Measurements from ENCODE around the gene ASPDH.
A peak's percentile ranks its signal among the peaks of the same experiment; 100 is the strongest.

ASPDH gene

DNA sequence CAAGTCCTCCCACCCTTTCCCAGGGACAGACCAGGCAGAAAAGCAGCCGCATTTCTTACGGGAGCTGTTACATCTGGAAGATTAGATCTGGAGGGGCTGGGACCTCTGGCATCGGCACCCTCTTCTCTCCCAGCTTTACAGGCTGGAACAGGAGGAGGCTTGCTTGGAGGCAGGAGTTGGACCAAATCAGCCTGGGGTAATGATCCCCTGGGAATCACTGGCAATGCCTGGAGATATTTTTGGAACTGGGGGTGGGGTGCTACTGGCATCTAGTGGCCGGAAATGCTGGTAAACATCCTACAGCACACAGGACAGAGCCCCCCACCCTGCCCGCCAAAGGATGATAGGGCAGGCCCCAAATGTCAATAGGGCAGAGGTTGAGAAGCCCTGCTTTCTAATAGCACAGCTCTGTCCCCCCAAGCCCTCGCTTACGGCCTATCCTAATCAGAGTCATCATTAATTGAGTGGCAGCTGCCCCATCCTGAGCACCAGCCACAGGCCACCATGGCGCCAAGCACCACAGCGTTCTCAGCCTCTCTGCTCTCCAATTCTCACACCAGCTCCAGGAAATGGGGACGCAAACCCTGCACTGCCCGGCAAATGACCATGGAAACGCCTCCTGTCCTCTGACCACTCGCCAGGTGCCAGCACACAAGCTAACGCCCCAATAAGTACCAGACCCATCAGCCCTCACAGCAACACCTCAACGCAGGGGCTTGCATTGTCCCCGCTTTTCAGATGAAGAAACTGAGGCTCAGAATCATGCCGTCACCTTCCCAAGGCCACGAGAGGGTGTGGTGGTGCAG, 33.9 kb upstream of the ASPDH start:
- no peak for DNase-seq (ENCODE audit: low read depth, low spot score)
- no peaks in the 10 kb centered on the region; the same call in 1 of the 2 replicates for H3K36me3 ChIP-seq (ENCODE audit: control insufficient read depth, insufficient read depth, low read length)
- H3K27me3 ChIP-seq (ENCODE audit: control insufficient read depth, insufficient read depth, low read length), result no peaks in the 10 kb centered on the region
- H3K4me1 ChIP-seq (ENCODE audit: control insufficient read depth, insufficient read depth, low read length), result no peaks in the 10 kb centered on the region
- H3K27ac ChIP-seq (ENCODE audit: low read length), result no peak overlapping the region
- no peak overlapping the region for H3K4me3 ChIP-seq (ENCODE audit: low read length)
- peaks cover 17% of the 10 kb centered on the region for H3K9me3 ChIP-seq (ENCODE audit: control insufficient read depth, insufficient read depth, low read length)
- no CpG with 5 or more reads among the region's 18 CpGs for WGBS (ENCODE audit: insufficient coverage, insufficient read length)

DNA sequence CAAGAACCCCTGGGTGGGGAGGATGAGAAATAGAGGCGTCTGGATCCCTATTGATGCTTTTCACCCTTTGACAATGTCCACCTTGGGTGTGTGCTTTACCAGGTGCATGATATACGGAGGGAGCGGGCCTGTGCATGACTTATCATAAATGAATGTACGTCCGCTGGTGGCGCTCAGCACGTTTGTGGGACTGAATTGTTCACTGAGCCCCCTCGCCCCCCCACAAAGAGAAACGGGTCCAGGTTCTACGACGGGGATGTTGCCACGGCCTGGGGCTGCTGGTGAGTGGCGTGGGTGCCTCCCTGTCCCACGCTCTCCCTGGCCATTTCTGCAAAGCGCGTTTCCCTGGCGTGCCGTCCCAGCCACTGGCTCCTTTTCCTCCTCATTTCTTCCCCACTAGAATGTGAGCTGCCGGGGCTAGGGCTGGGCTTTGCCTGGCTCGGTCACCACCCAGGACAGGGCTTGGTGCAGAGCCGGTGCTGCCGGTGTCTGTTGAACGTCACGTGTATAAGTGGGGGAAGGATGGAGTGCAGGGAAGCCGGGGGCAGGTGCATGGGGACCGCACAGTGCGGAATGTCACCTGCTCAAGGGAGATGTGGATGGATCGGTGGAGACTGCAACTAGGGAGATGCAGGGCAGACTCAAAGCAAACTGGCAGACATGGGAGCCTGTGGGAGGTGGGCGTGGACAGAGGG, 33.0 kb upstream of the ASPDH start:
- H3K4me3 ChIP-seq (ENCODE audit: low read length), result no peak overlapping the region
- H3K36me3 ChIP-seq (ENCODE audit: control insufficient read depth, insufficient read depth, low read length), result no peaks in the 10 kb centered on the region; the same call in 1 of the 2 replicates
- no peaks in the 10 kb centered on the region for H3K27me3 ChIP-seq (ENCODE audit: control insufficient read depth, insufficient read depth, low read length)
- DNase-seq (ENCODE audit: low read depth, low spot score), result no peak
- no CpG with 5 or more reads among the region's 29 CpGs for WGBS (ENCODE audit: insufficient coverage, insufficient read length)
- H3K27ac ChIP-seq (ENCODE audit: low read length), result no peak overlapping the region
- H3K4me1 ChIP-seq (ENCODE audit: control insufficient read depth, insufficient read depth, low read length), result no peaks in the 10 kb centered on the region
- H3K9me3 ChIP-seq (ENCODE audit: control insufficient read depth, insufficient read depth, low read length), result peaks cover 20% of the 10 kb centered on the region

DNA sequence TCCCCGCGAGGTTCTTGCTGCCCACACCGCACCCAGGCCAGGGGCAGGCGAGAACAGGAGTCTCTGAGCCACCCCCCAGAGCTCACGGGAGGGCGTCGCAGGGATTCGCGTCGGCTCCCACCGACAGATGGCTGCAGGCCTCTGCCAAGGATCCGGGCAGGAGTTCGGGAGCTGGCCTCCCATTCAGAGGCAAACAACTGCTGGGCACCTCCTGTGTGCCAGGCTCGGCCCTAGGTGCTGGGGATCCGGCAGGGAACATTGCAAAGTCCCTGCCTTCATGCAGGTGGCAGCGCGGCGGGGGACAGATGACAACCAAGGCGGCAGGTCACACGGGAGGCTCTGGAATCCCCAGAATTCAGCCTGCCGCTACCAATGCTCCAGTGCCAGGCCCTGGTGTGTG, 29.2 kb upstream of the ASPDH start:
- DNase-seq (ENCODE audit: low read depth, low spot score), result no peak
- WGBS (ENCODE audit: insufficient coverage, insufficient read length), result no CpG with 5 or more reads among the region's 21 CpGs
- Histone ChIP-seq H3K4me1 (ENCODE audit: control insufficient read depth, insufficient read depth, low read length) (no peaks in the 10 kb centered on the region), H3K4me3 (ENCODE audit: low read length) (no peak overlapping the region), H3K9me3 (ENCODE audit: control insufficient read depth, insufficient read depth, low read length) (peaks cover 16% of the 10 kb centered on the region), H3K27ac (ENCODE audit: low read length) (no peak overlapping the region), H3K27me3 (ENCODE audit: control insufficient read depth, insufficient read depth, low read length) (no peaks in the 10 kb centered on the region), H3K36me3 (ENCODE audit: control insufficient read depth, insufficient read depth, low read length) (no peaks in the 10 kb centered on the region; the same call in 1 of the 2 replicates)

DNA sequence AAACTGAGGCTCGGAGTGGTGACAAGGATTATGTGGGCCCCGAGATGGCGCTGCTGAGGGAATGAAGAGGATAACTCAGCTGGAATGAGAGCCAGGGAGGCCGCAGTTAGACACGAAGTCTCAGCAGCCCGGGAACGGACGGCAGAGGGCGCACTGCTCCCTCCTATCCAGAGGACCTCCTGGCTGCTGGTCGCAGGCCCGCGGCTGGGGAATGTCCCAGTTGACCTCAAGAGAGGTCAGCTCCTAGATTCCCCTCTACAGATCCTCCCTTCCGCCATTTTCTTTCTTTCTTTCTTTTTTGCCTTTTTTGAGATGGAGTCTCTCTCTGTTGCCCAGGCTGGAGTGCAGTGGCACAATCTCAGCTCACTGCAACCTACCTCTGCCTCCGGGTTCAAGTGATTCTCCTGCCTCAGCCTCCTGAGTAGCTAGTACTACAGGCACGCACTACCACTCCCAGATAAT, 24.1 kb upstream of the ASPDH start:
- Histone ChIP-seq H3K36me3 (ENCODE audit: control insufficient read depth, insufficient read depth, low read length) (no peaks in the 10 kb centered on the region), H3K4me3 (ENCODE audit: low read length) (no peak overlapping the region), H3K9me3 (ENCODE audit: control insufficient read depth, insufficient read depth, low read length) (peaks cover 22% of the 10 kb centered on the region), H3K4me1 (ENCODE audit: control insufficient read depth, insufficient read depth, low read length) (no peaks in the 10 kb centered on the region), H3K27me3 (ENCODE audit: control insufficient read depth, insufficient read depth, low read length) (no peaks in the 10 kb centered on the region), H3K27ac (ENCODE audit: low read length) (no peak overlapping the region)
- no CpG with 5 or more reads among the region's 15 CpGs for WGBS (ENCODE audit: insufficient coverage, insufficient read length)
- peak; percentile 35 for DNase-seq (ENCODE audit: low read depth, low spot score)

DNA sequence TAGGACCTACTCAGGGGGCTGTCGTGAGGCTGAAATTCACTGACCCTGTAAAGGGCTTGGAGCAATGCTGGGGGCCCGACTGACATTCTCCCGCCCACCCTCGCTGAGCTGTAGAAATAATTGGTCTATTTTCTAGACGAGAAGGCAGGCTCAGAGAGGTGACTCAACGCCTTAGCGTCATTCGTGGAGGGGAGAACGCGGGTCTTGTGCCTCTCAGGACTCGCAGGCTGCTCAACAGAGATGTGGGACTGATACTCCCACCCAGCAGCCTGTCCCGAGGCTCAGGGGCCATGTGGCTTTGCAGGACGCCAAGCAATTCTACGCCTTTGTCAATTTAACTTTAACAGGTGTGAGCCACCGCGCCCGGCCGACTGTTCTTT, 23.6 kb upstream of the ASPDH start:
- H3K27me3 ChIP-seq (ENCODE audit: control insufficient read depth, insufficient read depth, low read length), result no peaks in the 10 kb centered on the region
- H3K9me3 ChIP-seq (ENCODE audit: control insufficient read depth, insufficient read depth, low read length), result peaks cover 24% of the 10 kb centered on the region
- no peak overlapping the region for H3K27ac ChIP-seq (ENCODE audit: low read length)
- H3K4me3 ChIP-seq (ENCODE audit: low read length), result no peak overlapping the region
- no peaks in the 10 kb centered on the region for H3K36me3 ChIP-seq (ENCODE audit: control insufficient read depth, insufficient read depth, low read length)
- no peaks in the 10 kb centered on the region for H3K4me1 ChIP-seq (ENCODE audit: control insufficient read depth, insufficient read depth, low read length)
- WGBS (ENCODE audit: insufficient coverage, insufficient read length), result no CpG with 5 or more reads among the region's 18 CpGs
- DNase-seq (ENCODE audit: low read depth, low spot score), result no peak

DNA sequence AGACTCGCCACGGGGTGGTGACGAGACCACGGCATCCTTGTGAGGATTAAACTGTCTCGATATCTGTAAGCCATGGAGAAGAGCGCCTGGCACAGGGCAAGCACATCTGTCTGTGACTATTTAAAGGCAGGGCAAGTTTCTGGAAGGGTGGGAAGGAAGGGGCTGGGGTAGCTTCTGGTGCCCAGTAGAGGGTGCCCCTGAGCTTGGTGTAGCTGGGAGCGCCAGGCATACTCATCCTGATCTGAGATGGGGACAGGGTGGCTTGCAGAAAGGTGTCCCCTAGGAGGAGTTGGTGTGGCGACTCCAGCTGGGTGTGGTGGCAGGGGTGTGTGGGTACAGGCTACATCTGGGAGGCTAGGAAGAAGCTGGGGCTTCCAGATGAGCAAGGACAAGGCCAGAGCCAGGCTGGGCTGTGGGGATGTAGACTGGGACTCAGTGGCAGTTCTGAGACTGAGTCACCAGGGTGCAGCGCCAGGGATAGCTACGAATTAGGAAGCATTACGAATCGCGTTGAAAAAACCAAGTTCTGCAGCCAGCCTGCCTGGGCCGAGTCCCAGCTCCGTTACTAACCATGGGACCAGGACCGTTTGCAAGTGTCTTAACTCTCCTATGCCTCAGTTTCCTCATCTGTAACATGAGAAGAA, 23.1 kb upstream of the ASPDH start:
- no peaks in the 10 kb centered on the region for H3K27me3 ChIP-seq (ENCODE audit: control insufficient read depth, insufficient read depth, low read length)
- no peak overlapping the region for H3K4me3 ChIP-seq (ENCODE audit: low read length)
- H3K4me1 ChIP-seq (ENCODE audit: control insufficient read depth, insufficient read depth, low read length), result no peaks in the 10 kb centered on the region
- peaks cover 21% of the 10 kb centered on the region for H3K9me3 ChIP-seq (ENCODE audit: control insufficient read depth, insufficient read depth, low read length)
- H3K36me3 ChIP-seq (ENCODE audit: control insufficient read depth, insufficient read depth, low read length), result no peaks in the 10 kb centered on the region
- WGBS (ENCODE audit: insufficient coverage, insufficient read length), result no CpG with 5 or more reads among the region's 16 CpGs
- no peak overlapping the region for H3K27ac ChIP-seq (ENCODE audit: low read length)
- DNase-seq (ENCODE audit: low read depth, low spot score), result no peak

DNA sequence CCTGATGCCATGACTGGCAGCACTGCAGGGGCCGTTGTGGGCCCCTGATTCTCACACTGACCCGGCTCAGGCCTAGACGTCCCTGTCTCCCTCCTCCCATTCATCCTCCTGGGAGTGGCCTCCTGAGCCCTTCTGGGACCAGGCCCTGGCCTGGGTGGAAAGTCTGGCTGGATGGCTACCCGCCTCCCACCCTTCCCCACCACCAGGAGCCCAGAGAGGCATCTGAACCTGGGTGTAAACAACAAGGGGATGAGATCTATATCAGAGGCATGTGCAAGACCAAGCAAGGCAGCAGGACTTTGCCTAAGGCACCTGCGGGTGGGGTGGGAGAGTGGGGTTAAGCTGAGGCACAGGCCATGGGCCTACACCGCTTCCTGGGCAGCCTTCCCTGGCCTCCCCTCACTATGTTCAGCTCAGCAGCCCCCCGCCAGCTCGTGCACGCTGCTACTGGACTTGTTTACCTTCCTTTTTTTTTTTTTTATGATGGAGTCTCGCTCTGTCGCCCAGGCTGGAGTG, 22.0 kb upstream of the ASPDH start:
- Histone ChIP-seq H3K4me1 (ENCODE audit: control insufficient read depth, insufficient read depth, low read length) (no peaks in the 10 kb centered on the region), H3K27ac (ENCODE audit: low read length) (no peak overlapping the region), H3K4me3 (ENCODE audit: low read length) (no peak overlapping the region), H3K36me3 (ENCODE audit: control insufficient read depth, insufficient read depth, low read length) (no peaks in the 10 kb centered on the region), H3K9me3 (ENCODE audit: control insufficient read depth, insufficient read depth, low read length) (peaks cover 24% of the 10 kb centered on the region), H3K27me3 (ENCODE audit: control insufficient read depth, insufficient read depth, low read length) (no peaks in the 10 kb centered on the region)
- no peak for DNase-seq (ENCODE audit: low read depth, low spot score)
- no CpG with 5 or more reads among the region's 11 CpGs for WGBS (ENCODE audit: insufficient coverage, insufficient read length)

DNA sequence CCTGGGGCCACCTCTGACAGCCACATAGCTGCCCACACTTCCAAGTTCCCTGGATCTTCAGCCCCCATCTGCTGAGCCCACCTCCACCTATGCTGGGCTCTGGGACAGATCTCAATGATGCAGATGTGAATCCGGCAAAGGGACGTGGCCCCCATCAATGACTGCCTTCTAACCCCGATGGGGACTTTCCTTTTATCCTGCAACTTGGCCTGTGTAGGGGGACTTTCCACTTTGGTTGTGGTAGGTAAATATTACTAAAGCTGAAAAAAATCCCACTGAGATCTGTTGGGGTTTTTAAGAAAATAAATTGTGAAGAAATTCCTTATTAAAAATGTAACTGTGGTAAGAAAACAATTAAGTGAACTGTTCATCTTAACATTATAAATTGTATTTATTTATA, 20.8 kb upstream of the ASPDH start:
- Histone ChIP-seq H3K36me3 (ENCODE audit: control insufficient read depth, insufficient read depth, low read length) (no peaks in the 10 kb centered on the region), H3K9me3 (ENCODE audit: control insufficient read depth, insufficient read depth, low read length) (peaks cover 30% of the 10 kb centered on the region), H3K27ac (ENCODE audit: low read length) (no peak overlapping the region), H3K27me3 (ENCODE audit: control insufficient read depth, insufficient read depth, low read length) (no peaks in the 10 kb centered on the region), H3K4me1 (ENCODE audit: control insufficient read depth, insufficient read depth, low read length) (no peaks in the 10 kb centered on the region), H3K4me3 (ENCODE audit: low read length) (no peak overlapping the region)
- no peak for DNase-seq (ENCODE audit: low read depth, low spot score)
- no CpG with 5 or more reads among the region's 3 CpGs for WGBS (ENCODE audit: insufficient coverage, insufficient read length)

DNA sequence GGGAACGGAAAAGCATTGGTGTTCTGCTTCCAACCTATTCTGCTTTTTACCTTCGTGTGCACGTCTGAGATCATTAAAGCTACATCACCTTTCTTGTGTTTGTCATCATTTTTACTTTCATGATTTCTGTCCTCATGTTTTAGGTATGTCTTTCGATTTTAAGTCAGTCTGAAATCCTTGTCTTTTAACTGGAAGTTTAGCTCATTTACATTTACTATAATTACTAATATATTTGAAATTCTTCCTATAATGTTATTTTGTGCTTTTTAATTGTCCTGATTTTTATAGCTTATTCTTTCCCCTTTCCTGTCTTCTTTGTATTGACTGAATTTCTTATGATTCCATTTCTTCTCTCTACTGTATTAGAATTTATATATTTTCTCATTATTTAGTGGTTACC, 19.2 kb upstream of the ASPDH start:
- Histone ChIP-seq H3K9me3 (ENCODE audit: control insufficient read depth, insufficient read depth, low read length) (peaks cover 37% of the 10 kb centered on the region), H3K27ac (ENCODE audit: low read length) (no peak overlapping the region), H3K36me3 (ENCODE audit: control insufficient read depth, insufficient read depth, low read length) (no peaks in the 10 kb centered on the region), H3K27me3 (ENCODE audit: control insufficient read depth, insufficient read depth, low read length) (no peaks in the 10 kb centered on the region), H3K4me1 (ENCODE audit: control insufficient read depth, insufficient read depth, low read length) (no peaks in the 10 kb centered on the region), H3K4me3 (ENCODE audit: low read length) (no peak overlapping the region)
- DNase-seq (ENCODE audit: low read depth, low spot score), result no peak
- no CpG with 5 or more reads among the region's 4 CpGs for WGBS (ENCODE audit: insufficient coverage, insufficient read length)

DNA sequence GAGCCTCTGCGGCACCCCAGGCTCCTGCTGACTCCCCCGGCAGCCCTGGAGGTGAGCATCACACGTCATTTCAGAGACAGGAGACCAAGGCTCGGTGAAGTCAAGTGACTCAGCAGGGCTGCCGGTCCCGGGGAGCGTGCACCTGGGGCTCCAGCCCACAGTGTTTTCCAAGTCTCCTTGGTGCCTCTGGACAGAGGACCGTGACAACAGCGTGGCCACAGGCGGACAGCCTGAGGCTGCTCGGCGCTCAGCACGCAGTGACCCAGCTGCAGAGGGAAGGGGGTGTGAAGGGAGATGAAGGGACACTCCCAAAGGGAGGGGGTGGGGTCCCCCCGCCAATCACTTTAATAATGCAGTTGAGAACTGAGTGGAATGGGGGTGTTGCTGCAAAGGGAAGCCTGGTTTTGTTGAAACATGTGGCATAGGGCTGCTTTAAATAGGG, 17.5 kb upstream of the ASPDH start:
- Histone ChIP-seq H3K4me3 (ENCODE audit: low read length) (no peak overlapping the region), H3K27ac (ENCODE audit: low read length) (no peak overlapping the region), H3K4me1 (ENCODE audit: control insufficient read depth, insufficient read depth, low read length) (no peaks in the 10 kb centered on the region), H3K27me3 (ENCODE audit: control insufficient read depth, insufficient read depth, low read length) (no peaks in the 10 kb centered on the region), H3K36me3 (ENCODE audit: control insufficient read depth, insufficient read depth, low read length) (no peaks in the 10 kb centered on the region), H3K9me3 (ENCODE audit: control insufficient read depth, insufficient read depth, low read length) (peaks cover 31% of the 10 kb centered on the region)
- no peak for DNase-seq (ENCODE audit: low read depth, low spot score)
- no CpG with 5 or more reads among the region's 14 CpGs for WGBS (ENCODE audit: insufficient coverage, insufficient read length)
